ENCODE data around the gene SLC39A3.
"Not testable (repeated sequence)": the region's sequence is repeated elsewhere in the genome, so short reads cannot be mapped to it uniquely, and the experiment has no call there.

Gene SLC39A3

GRCh38 chr19:2722541-2723344 lies 17.1 kb downstream of the SLC39A3 start:
- DNase-seq (ENCODE audit: low read depth, low spot score): no peak

- no peak for DNase-seq (ENCODE audit: low read depth, low spot score)
Measured at GRCh38 chr19:2721570-2722540, 18.0 kb downstream of the SLC39A3 start.

DNA sequence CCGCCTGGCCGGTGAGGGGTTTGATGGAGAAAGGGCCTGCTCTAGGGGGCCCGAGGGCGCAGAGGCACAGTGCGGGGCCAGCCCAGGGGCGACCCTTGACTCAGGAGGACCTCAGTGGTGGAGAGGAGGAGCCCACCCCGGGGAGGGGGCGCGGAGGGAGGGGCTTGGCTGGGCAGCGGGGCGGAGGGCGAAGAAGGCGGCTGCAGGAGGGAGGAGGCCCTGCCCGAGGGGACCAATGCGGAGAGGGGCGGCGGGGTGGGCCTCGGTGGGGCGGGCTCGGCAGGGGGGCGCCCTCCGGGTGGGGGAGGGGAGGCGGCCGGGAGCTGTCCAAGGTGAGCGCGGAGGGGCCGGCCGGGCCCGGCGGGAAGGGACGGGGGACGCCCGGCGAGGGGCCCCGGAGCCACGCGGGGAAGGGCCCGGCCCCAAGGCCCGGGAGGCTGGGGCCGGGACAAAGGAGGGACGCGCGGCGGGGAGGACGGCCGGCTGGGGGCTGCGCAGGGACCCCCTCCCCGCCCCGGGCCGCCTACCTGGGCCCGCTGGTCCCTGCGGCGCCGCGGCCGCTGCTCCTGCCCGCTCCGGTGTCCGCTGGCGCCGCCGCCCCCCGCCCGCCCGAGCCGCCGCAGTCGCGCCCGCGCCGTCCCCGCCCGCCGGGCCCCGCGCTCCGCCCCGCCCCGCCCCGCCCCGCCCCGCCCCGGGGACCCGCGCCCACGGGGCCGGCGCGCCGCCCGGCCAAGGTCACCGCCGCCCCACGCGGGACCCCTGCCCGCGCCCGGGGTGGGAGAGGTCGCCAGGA lies 18.8 kb downstream of the SLC39A3 start, which contains the start of gene DIRAS1:
Gene DIRAS1 (minus strand): TSS at position 596 of the 793 bp plus-strand sequence. CDS start 3,566 bp downstream, outside the sequence.
- no peak for DNase-seq (ENCODE audit: low read depth, low spot score)

- DNase-seq (ENCODE audit: low read depth, low spot score): no peak
Measured at GRCh38 chr19:2719920-2720776, 19.7 kb downstream of the SLC39A3 start.

DNA sequence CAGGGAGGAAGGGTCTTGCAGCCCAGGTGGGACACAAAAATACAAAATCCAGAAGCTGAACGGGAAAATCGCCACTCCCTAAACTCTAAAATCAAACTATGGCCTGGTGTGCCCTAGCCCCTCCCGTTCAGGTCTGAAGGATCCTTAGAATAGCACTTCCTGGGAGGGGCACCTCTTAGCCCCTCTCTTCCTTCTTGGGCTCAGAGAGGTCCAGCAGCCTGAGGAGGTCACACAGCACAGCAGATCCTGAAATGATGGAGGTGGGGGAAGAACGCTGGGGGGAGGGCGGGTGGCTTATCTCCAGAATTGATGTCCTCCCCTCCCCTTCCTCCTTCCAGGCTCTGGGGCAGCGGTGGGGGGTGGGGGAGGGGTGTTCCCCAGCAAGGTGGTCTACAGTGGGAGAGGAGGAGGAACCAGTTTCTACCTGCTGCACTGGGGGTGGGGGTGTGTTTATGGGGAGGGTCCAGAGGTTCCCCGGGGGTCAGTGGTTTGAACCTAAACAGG lies 20.5 kb downstream of the SLC39A3 start:
- no peak for DNase-seq (ENCODE audit: low read depth, low spot score)

DNA sequence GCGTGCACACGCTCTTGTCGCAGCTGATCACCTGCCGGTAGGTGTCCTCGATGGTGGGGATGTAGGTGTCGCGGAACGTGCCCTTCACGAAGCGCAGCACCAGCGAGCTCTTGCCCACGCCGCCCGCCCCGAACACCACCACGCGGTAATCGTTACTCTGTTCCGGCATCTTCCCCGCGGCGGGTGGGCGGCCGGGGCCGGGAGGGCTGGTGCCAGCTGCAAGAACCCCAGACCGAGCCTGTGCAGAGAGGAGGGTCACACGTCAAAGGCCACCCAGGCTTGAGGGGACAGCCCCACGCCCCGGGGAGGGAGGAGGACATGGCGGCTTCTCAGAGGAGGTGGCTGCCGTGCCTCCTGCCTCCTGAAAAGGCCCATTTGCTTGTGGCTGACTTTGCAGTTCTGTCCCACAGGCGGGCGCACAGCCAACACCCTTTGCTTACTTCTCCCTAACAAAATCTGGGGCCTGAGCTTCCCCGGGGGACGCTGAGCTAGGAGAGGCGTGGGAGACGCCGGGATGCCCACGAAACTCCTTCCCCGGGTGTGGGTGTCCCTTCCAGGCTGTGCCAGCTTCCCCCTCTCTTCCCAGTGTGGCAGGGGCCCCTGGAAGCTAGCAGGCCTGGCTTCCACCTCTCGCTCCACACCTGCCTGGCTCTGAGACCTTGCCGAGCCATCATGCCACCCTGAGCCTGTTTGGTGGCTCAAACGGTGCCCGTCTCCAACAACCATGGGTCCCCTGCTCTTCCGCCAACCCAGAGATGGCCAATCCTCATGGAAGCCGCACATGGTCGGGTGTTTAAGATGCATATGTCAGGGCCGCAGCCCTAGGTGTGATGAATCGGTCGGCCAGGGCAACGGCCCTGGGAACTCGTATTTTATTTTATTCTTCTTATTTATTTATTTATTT lies 21.9 kb downstream of the SLC39A3 start:
- DNase-seq (ENCODE audit: low read depth, low spot score): no peak

- DNase-seq (ENCODE audit: low read depth, low spot score): no peak
Measured at GRCh38 chr19:2716722-2717637, 22.8 kb downstream of the SLC39A3 start.

DNA sequence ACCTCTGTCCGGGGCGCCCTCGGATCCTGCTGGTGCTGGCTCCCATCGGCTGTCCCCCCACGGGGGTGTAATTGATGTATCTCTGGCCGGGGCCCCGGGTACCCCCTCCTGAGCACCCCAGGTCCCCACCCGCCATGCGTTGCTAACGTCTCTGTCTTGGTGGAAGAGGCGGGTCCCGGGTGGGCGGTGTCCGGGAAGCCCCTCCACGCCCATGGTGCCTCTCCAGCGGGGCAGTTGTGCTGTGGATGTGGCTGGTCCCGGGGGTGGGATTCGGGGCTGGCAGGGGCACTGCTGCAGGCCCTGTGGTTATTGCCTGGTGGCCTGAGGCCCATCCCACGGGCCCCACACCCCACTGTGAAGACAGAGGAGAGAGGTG lies 23.6 kb downstream of the SLC39A3 start:
- no peak for DNase-seq (ENCODE audit: low read depth, low spot score)

- DNase-seq (ENCODE audit: low read depth, low spot score): no peak
Measured at GRCh38 chr19:2715470-2716274, 24.1 kb downstream of the SLC39A3 start.

DNA sequence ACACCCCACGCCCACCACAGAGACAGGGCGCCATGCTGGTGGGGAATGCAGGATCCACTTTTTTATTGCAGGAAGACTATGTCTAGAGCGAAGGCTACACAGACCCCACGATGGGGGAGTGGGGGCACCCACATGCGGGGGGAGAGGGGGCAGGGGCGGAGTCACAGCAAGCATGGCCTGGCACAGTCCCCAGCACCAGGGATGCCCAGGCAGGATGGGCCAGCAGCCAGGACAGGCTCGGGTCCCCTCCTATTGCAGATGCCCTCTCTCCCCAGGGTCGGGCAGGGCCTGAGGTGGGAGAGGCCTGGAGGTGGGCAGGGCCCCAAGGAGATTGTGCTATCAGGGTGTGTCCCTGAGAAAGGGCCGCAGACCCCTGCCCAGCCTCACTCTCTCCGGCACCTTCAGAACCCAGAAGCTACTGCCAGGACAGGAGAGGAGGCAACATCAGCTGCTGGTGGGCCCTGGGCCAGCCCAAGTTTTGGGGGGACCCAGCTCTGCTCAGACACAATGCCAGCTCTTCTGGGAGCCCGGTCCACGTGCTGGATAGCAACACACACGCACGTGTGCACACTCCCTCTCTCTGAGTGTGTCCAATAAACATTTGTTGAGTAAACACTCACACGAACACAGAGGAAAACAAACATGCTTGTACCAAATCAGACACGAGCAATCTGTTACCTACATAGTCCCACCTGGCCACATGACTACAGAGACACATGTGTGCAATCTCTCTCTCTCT lies 25.1 kb downstream of the SLC39A3 start:
- no peak for DNase-seq (ENCODE audit: low read depth, low spot score)

GRCh38 chr19:2714102-2714501 lies 25.7 kb downstream of the SLC39A3 start:
- DNase-seq (ENCODE audit: low read depth, low spot score): not testable (repeated sequence)

DNA sequence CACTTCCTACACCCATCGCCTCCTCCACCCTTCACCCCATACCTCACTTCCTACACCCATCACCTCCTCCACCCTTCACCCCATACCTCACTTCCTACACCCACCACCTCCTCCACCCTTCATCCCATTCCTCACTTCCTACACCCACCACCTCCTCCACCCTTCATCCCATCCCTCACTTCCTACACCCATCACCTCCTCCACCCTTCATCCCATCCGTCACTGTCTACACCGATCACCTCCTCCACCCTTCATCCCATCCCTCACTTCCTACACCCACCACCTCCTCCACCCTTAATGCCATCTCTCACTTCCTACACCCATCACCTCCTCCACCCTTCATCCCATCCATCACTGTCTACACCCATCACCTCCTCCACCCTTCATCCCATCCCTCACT lies 26.6 kb downstream of the SLC39A3 start:
- DNase-seq (ENCODE audit: low read depth, low spot score): not testable (repeated sequence)

DNA sequence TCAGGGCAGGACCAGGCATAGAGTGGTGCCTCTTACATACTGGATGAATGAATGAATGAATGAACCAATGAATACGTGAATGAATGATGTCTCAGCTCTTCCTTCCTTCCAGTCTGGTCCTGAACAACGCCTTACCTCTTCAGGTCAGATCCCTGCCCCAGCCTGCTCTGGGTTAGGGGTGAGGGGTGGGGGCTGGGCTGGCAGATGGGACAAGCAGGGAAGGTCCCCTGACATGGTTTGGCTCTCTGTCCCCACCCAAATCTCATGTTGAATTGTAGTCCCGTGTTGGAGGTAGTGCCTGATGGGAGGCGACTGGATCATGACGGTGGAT lies 28.0 kb downstream of the SLC39A3 start:
- DNase-seq (ENCODE audit: low read depth, low spot score): no peak

DNA sequence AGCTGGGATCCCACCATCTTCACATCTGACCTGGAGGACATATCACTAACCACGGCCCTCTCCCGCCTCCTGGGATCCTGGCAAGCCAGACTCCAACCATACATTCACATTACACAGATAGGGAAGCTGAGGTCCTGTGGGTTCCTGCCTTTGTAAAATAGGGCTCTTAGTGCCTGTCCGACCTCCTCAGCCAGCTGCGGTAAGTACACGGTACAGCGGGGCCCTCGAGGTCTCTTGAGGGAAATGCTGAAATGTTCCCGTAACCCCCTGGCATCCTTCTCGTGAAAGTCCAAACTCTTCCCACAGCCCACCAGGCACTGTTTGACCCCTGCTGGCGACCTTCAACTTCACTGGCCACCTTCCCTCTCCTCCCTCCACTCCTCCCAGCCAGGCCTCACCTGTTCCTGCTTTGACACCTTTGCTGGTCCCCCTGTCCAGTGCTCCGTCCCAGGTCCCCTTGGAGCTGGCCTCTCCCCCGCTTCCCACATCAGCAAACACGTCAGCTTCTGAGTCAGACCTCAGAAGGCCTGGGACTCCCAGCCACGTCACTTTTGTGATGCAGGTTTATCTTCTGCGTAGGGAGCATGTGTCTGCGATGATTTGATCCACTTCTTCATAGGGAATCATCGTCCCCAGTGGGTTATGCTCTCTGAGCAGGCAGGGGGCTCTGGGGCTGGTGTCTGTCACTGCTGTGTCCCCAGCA lies 28.5 kb downstream of the SLC39A3 start:
- no peak for DNase-seq (ENCODE audit: low read depth, low spot score)

GRCh38 chr19:2706251-2706650 lies 33.6 kb downstream of the SLC39A3 start:
- no peak for DNase-seq (ENCODE audit: low read depth, low spot score)

- DNase-seq (ENCODE audit: low read depth, low spot score): no peak
Measured at GRCh38 chr19:2703691-2704216, 36.1 kb downstream of the SLC39A3 start.

Measured in activated naive CD8-positive, alpha-beta T cell treated with anti-CD3 and anti-CD28 coated beads, Interleukin-2, amount 50 U/mL, for 16 hours (primary cell).